HUES64 (cell line): ENCODE results near the gene ADIRF. TPM values are rescaled to one million over a fixed set of nuclear protein-coding genes. Genes with fewer than 3 reads are reported as not detected.
"Not testable (repeated sequence)": the region's sequence is repeated elsewhere in the genome, so short reads cannot be mapped to it uniquely, and the experiment has no call there.

Experiments
- H3K27ac ChIP-seq: 2 replicates; pipeline ENCODE4 v1.7.0; 2013; ENCODE audit warnings: low read depth, low read length, inconsistent platforms
- H3K27me3 ChIP-seq: 2 replicates; pipeline ENCODE4 v1.6.1; 2013; ENCODE audit warnings: mild to moderate bottlenecking, low read length; ENCODE audit not compliant: insufficient read depth
- H3K36me3 ChIP-seq: 2 replicates; pipeline ENCODE4 v1.6.1; 2013; ENCODE audit warnings: mild to moderate bottlenecking, low read length; ENCODE audit not compliant: insufficient read depth
- H3K4me1 ChIP-seq: 2 replicates; pipeline ENCODE4 v1.6.1; 2013; ENCODE audit warnings: mild to moderate bottlenecking, low read length, moderate library complexity; ENCODE audit not compliant: insufficient read depth
- H3K4me3 ChIP-seq: 2 replicates; pipeline ENCODE4 v1.5.1; 2013; ENCODE audit warnings: mild to moderate bottlenecking, low read length, moderate library complexity
- H3K9ac ChIP-seq: 2 replicates; pipeline ENCODE4 v1.6.1; 2013; ENCODE audit warnings: mild to moderate bottlenecking, low read depth, low read length
- H3K9me3 ChIP-seq: 2 replicates; pipeline ENCODE4 v1.6.1; 2013; ENCODE audit warnings: low read depth, low read length; ENCODE audit not compliant: insufficient read depth
- WGBS: fragments of 150-250, 120-280 bp; methylation state at CpG from one replicate; pipeline ENCODE4 v1.1.7; 2013; ENCODE audit warnings: missing lambda C conversion rate; 5-methylcytosine and 5-hydroxymethylcytosine counted together
- polyA plus RNA-seq, 2 experiments: library from polyadenylated mRNA; stranded (reverse); fragments of 50-300 nt; gene quantifications; one replicate each; pipeline ENCODE4 v1.2.3, GENCODE V29; 2013

The ADIRF gene
- not detected for polyA plus RNA-seq (2013, experiment 1 of 2)
- not detected for polyA plus RNA-seq (2013, experiment 2 of 2)

- Histone ChIP-seq H3K27me3 (peaks cover 26% of the 10 kb centered on the region), H3K27ac (no peak within 1 kb of the TSS), H3K4me3 (no peak within 1 kb of the TSS), H3K4me1 (peaks cover 17% of the 10 kb centered on the region), H3K36me3 (no peaks in the 10 kb centered on the region), H3K9ac (no peak within 1 kb of the TSS), H3K9me3 (no peaks in the 10 kb centered on the region)
- 95% methylated on average over 59 of the region's 59 CpGs for WGBS
Observed at GRCh38 chr10:86968271-86968993, at the start of gene ADIRF. ADIRF (plus strand) TSS chr10:86968482; CDS start chr10:86968545, 63 bp downstream.

GRCh38 chr10:86922553-86922961, 45.7 kb upstream of the ADIRF start:
- H3K4me1 ChIP-seq, result no peaks in the 10 kb centered on the region
- H3K9ac ChIP-seq, result no peak overlapping the region
- no peaks in the 10 kb centered on the region for H3K9me3 ChIP-seq
- 94% methylated on average over 9 of the region's 9 CpGs for WGBS
- no peak overlapping the region for H3K27ac ChIP-seq
- no peaks in the 10 kb centered on the region for H3K27me3 ChIP-seq
- H3K4me3 ChIP-seq, result no peak overlapping the region
- peaks cover 90% of the 10 kb centered on the region for H3K36me3 ChIP-seq

DNA sequence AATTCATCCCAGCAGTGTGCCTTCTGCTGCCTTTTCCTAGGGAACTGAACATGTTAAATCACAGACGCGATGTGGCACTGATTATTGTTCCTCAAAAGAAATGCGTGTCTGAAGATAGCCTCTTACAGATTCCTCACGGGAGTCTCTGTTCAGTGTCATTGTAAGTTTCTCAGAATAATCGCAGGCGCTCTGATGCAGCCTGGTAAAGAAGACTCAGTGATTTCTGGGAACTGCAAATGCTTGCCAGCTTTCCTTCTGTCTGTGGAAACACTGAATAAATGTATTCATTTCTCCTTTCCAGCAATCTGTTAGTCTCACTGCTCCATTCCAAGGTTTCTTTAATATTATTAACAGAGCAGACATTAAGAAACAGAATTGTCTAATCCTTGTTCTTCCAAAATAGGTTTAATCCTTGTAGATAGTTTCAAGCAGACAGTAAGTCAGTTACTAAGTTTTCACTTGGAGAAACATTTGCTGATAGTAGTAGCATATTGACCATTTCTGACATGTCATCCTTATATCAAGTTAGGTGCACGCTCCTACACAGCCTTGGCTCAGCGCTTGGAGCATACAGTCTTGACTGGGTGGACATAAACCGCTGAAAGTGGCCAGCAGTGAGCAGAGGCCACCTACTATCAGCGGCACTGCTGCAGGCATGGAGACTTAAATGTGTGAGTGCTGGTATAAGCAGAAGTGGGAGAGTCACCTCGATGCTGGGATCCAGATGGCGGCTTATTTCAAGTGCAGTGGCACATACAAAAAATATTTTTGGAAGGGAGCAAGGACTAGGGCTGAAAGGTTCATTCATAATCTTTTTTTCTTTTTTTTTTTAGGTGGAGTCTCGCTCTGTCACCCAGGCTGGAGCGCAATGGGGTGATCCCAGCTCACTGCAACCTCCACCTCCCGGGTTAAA, 38.6 kb upstream of the ADIRF start:
- 93% methylated on average over 15 of the region's 15 CpGs for WGBS
- no peak overlapping the region for H3K27ac ChIP-seq
- H3K36me3 ChIP-seq, result peaks cover 69% of the 10 kb centered on the region
- H3K9me3 ChIP-seq, result no peaks in the 10 kb centered on the region
- H3K9ac ChIP-seq, result no peak overlapping the region
- no peaks in the 10 kb centered on the region for H3K4me1 ChIP-seq
- H3K4me3 ChIP-seq, result no peak overlapping the region
- H3K27me3 ChIP-seq, result no peaks in the 10 kb centered on the region

GRCh38 chr10:86931872-86932271, 36.4 kb upstream of the ADIRF start:
- WGBS, result 93% methylated on average over 1 of the region's 1 CpG
- H3K4me1 ChIP-seq, result no peaks in the 10 kb centered on the region

DNA sequence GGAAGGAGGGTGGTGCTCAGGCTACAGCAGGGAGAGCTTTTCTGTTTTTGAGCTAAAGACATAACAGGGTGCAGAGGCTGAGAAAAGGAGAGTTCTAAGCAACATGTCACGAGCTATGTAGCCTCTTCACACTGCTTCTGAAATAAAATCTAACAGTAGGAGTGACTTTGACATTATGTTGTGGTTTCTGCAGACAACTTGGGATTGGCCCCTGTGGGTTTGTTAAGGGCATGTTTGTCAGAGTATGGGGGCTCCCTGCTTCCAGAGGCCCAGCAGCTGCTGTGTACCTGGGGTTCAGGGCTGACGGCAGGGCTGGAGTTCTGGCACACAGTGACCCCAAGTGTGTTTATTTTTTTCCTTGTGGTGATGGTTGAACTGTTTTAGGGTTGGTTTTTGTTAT, 35.6 kb upstream of the ADIRF start:
- Histone ChIP-seq H3K9ac (no peak overlapping the region), H3K4me3 (no peak overlapping the region), H3K36me3 (peaks cover 44% of the 10 kb centered on the region), H3K9me3 (no peaks in the 10 kb centered on the region), H3K27me3 (no peaks in the 10 kb centered on the region), H3K27ac (no peak overlapping the region), H3K4me1 (no peaks in the 10 kb centered on the region)
- WGBS, result 95% methylated on average over 2 of the region's 2 CpGs

More at GRCh38 chr10:86931872-86932271, 36.4 kb upstream of the ADIRF start:
- Histone ChIP-seq H3K27ac (no peak overlapping the region), H3K36me3 (peaks cover 52% of the 10 kb centered on the region), H3K4me3 (no peak overlapping the region), H3K27me3 (no peaks in the 10 kb centered on the region), H3K9me3 (no peaks in the 10 kb centered on the region), H3K9ac (no peak overlapping the region)

DNA sequence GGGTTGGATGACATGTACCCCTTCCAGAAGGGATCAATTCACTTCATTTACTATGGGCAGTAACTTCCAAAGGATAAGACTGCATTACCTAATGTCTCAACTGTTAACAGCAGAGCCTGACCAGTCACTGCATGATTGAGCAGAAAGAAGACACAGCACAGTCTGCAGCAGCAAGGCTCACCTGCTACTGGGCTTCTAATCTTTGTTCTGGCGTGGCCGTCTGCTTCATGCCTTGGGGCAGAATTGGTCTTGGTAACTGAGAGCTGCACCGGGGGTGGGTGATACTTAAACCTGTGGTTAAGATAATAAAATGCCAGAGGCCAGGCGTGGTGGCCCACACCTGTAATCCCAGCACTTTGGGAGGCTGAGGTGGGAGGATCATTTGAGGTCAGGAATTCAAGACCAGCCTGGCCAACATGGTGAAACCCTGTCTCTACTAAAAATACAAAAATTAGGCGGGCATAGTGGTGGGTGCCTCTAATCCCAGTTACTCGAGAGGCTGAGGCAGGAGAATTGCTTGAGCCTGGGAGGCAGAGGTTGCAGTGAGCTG, 34.0 kb upstream of the ADIRF start:
- not testable (repeated sequence) for H3K9me3 ChIP-seq, H3K4me3 ChIP-seq, H3K9ac ChIP-seq, H3K27me3 ChIP-seq, H3K27ac ChIP-seq, H3K4me1 ChIP-seq
- WGBS, result 94% methylated on average over 6 of the region's 6 CpGs
- H3K36me3 ChIP-seq, result peaks cover 32% of the 10 kb centered on the region

DNA sequence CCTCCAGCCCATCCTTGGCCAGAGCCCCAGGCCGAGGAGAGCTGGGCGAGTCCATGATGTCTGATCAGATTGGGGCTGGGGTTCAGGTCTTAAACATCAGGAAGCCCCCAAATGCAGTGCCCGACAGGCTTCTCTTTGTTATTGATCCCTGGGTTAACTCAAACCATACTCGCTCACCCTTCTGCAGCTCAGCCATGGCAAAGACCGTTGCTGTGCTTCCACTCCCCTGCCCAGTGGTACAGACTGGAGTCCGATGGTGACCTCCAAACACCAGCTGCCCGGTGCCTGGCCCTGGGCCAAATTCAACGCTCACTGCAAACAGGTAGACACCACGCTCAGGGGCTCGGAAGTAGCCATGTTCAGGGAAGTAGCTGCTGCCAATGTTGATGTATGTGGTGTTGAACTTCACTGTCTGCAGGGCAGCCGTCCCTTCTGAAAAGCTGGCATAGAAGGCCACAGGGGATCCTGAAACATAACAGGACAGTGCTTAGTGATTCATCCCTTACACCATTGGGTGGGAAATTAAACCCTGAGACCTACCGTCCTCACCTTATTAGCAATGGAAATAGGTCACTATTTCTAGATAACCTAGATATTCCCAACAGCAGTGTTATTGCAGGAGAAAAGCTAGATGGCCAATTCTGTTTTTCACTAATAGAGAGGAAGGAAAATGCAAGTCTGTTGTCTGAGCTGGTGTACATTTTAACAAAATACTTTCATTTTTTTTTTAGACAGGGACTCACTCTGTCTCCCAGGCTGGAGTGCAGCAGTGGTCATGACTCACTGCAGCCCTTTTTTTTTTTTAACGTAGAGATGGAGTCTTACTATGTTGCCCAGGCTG, 31.4 kb upstream of the ADIRF start:
- no peaks in the 10 kb centered on the region for H3K9me3 ChIP-seq
- peaks cover 8% of the 10 kb centered on the region for H3K36me3 ChIP-seq
- H3K4me3 ChIP-seq, result no peak overlapping the region
- no peaks in the 10 kb centered on the region for H3K27me3 ChIP-seq
- H3K9ac ChIP-seq, result no peak overlapping the region
- H3K27ac ChIP-seq, result no peak overlapping the region
- 93% methylated on average over 12 of the region's 13 CpGs for WGBS
- no peaks in the 10 kb centered on the region for H3K4me1 ChIP-seq

DNA sequence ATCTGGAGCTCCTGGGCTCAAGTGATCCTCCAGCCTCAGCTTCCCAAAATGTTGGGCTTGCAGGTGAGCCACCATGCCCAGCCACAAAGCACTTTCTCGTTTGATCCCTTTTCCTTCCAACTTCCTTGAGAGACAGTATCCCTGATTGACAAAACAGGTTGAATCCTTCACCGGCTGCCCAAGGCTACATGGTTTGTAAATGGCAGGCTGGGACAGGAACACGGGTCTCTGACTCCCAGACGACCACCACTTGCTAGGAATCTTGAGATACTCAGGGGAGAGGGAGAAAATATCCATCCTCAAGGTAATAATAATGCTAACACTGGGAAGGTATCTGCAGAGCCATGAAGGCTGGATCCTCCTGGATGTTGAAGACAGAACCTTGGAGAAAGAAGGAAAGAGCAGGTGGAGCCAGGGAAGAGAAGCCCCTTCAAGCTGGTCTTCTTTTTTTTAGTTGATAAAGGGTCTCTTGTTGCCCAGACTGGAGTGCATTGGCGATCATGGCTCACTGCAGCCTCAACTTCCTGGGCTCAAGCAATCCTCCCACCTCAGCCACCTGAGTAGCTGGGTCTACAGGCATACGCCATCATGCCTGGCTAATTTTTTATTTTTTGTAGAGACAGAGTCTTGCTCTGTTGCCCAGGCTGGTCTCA, 30.7 kb upstream of the ADIRF start:
- Histone ChIP-seq H3K36me3 (0 out of 2 replicates have a peak, but pooled peaks cover 4% of the 10 kb centered on the region), H3K9ac (no peak overlapping the region), H3K27me3 (no peaks in the 10 kb centered on the region), H3K4me3 (no peak overlapping the region), H3K27ac (no peak overlapping the region), H3K9me3 (no peaks in the 10 kb centered on the region), H3K4me1 (no peaks in the 10 kb centered on the region)
- WGBS, result 80% methylated on average over 6 of the region's 6 CpGs

- no peak overlapping the region for H3K9ac ChIP-seq
- H3K4me1 ChIP-seq, result no peaks in the 10 kb centered on the region
- H3K9me3 ChIP-seq, result no peaks in the 10 kb centered on the region
- H3K4me3 ChIP-seq, result no peak overlapping the region
- no peaks in the 10 kb centered on the region for H3K36me3 ChIP-seq
- WGBS, result 92% methylated on average over 2 of the region's 2 CpGs
- H3K27me3 ChIP-seq, result no peaks in the 10 kb centered on the region
- no peak overlapping the region for H3K27ac ChIP-seq
Observed at GRCh38 chr10:86938260-86938659, 30.0 kb upstream of the ADIRF start.

GRCh38 chr10:86940076-86940475, 28.2 kb upstream of the ADIRF start:
- H3K36me3 ChIP-seq, H3K9me3 ChIP-seq, H3K9ac ChIP-seq, H3K4me1 ChIP-seq, H3K27ac ChIP-seq, H3K27me3 ChIP-seq, H3K4me3 ChIP-seq: not testable (repeated sequence)
- WGBS, result 96% methylated on average over 16 of the region's 16 CpGs
